Astrocyte (in vitro differentiated cells and primary cell): Measurements from ENCODE around the gene MBP. TPM values are rescaled to one million over a fixed set of nuclear protein-coding genes. Genes with fewer than 3 reads are reported as not detected.

Source experiments
- DNase-seq: peaks from one replicate; pipeline ENCODE4 v3.0.0-alpha.2; 2010; ENCODE audit warnings: low read depth
- FAIRE-seq: peaks from 2 replicates; lab custom pipeline; 2011; peaks lifted over from hg19 to GRCh38; lab: Jason Lieb, UNC
- H2AFZ ChIP-seq: 2 replicates; pipeline ENCODE4 v1.6.0; 2012; ENCODE audit warnings: low read depth, low read length, inconsistent platforms
- H3K27ac ChIP-seq: 2 replicates; pipeline ENCODE4 v1.5.1; 2011; ENCODE audit warnings: low read depth, low read length, inconsistent platforms
- H3K27me3 ChIP-seq: 2 replicates; pipeline ENCODE4 v1.6.0; 2011; ENCODE audit warnings: low read length, inconsistent platforms; ENCODE audit not compliant: insufficient read depth
- H3K36me3 ChIP-seq: 2 replicates; pipeline ENCODE4 v1.5.1; 2011; ENCODE audit warnings: low read length, inconsistent platforms; ENCODE audit not compliant: insufficient read depth
- H3K4me1 ChIP-seq: 2 replicates; pipeline ENCODE4 v1.5.1; 2011; ENCODE audit warnings: low read length, inconsistent platforms; ENCODE audit not compliant: insufficient read depth
- H3K4me2 ChIP-seq: 2 replicates; pipeline ENCODE4 v1.6.0; 2012; ENCODE audit warnings: low read length, inconsistent platforms
- H3K4me3 ChIP-seq: 2 replicates; pipeline ENCODE4 v1.5.1; 2011; ENCODE audit warnings: low read depth, mild to moderate bottlenecking, low read length, inconsistent platforms; ENCODE audit not compliant: insufficient read depth
- H3K79me2 ChIP-seq: 2 replicates; pipeline ENCODE4 v1.6.0; 2012; ENCODE audit warnings: mild to moderate bottlenecking, low read length, inconsistent platforms; ENCODE audit not compliant: insufficient read depth
- H3K9ac ChIP-seq: 2 replicates; pipeline ENCODE4 v1.6.0; 2012; ENCODE audit warnings: mild to moderate bottlenecking, low read length, inconsistent platforms
- H3K9me3 ChIP-seq: 2 replicates; pipeline ENCODE4 v1.5.1; 2012; ENCODE audit warnings: low read depth, mild to moderate bottlenecking, low read length, inconsistent platforms; ENCODE audit not compliant: insufficient read depth
- H4K20me1 ChIP-seq: 2 replicates; pipeline ENCODE4 v1.6.0; 2012; ENCODE audit warnings: low read length, inconsistent platforms; ENCODE audit not compliant: insufficient read depth
- H3K27ac Mint-ChIP-seq: one replicate; pipeline ENCODE4 v1.8.0; 2021; ENCODE audit warnings: mild to moderate bottlenecking, mixed read lengths; ENCODE audit not compliant: unreplicated experiment
- H3K27me3 Mint-ChIP-seq: one replicate; pipeline ENCODE4 v1.8.0; 2021; ENCODE audit warnings: low read depth, mixed read lengths; ENCODE audit not compliant: unreplicated experiment
- H3K36me3 Mint-ChIP-seq: one replicate; pipeline ENCODE4 v1.8.0; 2021; ENCODE audit warnings: low read depth, mixed read lengths; ENCODE audit not compliant: unreplicated experiment
- H3K4me1 Mint-ChIP-seq: one replicate; pipeline ENCODE4 v1.8.0; 2021; ENCODE audit warnings: low read depth, mixed read lengths; ENCODE audit not compliant: unreplicated experiment
- H3K4me3 Mint-ChIP-seq: one replicate; pipeline ENCODE4 v1.8.0; 2021; ENCODE audit warnings: mild to moderate bottlenecking, moderate library complexity, mixed read lengths; ENCODE audit not compliant: unreplicated experiment
- H3K9me3 Mint-ChIP-seq: one replicate; pipeline ENCODE4 v1.8.0; 2021; ENCODE audit warnings: mild to moderate bottlenecking, mixed read lengths; ENCODE audit not compliant: unreplicated experiment
- EZH2 ChIP-seq: IDR thresholded peaks from 2 replicates; pipeline ENCODE4 v1.6.1; 2012; ENCODE audit warnings: mild to moderate bottlenecking, low read length, inconsistent platforms; ENCODE audit not compliant: insufficient read depth
- total RNA-seq: library from RNA; stranded (reverse); gene quantifications from 2 replicates; pipeline ENCODE4 v1.2.1, GENCODE V29; 2021
- TF ChIP-seq, protein P1 (sequence below): IDR thresholded peaks from 2 replicates; pipeline ENCODE4 v1.5.1; 2011; ENCODE audit warnings: low read depth, mild to moderate bottlenecking, inconsistent platforms, low read length, moderate library complexity; ENCODE audit not compliant: insufficient read depth

MBP gene
- total RNA-seq, 1 donor from 2014 or later, result 11.4 TPM

GRCh38 chr18:77145364-77145901, 12.8 kb upstream of the MBP start:
- no peak overlapping the region for H3K27ac Mint-ChIP-seq

GRCh38 chr18:77144451-77145118, 12.0 kb upstream of the MBP start:
- H3K4me3 ChIP-seq, result no peak overlapping the region
- no peaks in the 10 kb centered on the region for H3K36me3 ChIP-seq
- FAIRE-seq (no peak), DNase-seq (no peak)
- H3K79me2 ChIP-seq, result no peaks in the 10 kb centered on the region
- Mint-ChIP-seq H3K36me3 (peaks cover 2% of the 10 kb centered on the region), H3K9me3 (peaks cover 18% of the 10 kb centered on the region), H3K27me3 (peaks cover 3% of the 10 kb centered on the region), H3K4me3 (no peak overlapping the region), H3K4me1 (peaks cover 6% of the 10 kb centered on the region), H3K27ac (no peak overlapping the region)
- no peak overlapping the region for H3K9ac ChIP-seq
- H3K27me3 ChIP-seq, result no peaks in the 10 kb centered on the region
- H3K9me3 ChIP-seq, result peaks cover 3% of the 10 kb centered on the region
- H3K4me1 ChIP-seq, result peaks cover 5% of the 10 kb centered on the region
- no peaks in the 10 kb centered on the region for H4K20me1 ChIP-seq
- TF ChIP-seq EZH2, result no peak
- TF ChIP-seq, protein P1, sequence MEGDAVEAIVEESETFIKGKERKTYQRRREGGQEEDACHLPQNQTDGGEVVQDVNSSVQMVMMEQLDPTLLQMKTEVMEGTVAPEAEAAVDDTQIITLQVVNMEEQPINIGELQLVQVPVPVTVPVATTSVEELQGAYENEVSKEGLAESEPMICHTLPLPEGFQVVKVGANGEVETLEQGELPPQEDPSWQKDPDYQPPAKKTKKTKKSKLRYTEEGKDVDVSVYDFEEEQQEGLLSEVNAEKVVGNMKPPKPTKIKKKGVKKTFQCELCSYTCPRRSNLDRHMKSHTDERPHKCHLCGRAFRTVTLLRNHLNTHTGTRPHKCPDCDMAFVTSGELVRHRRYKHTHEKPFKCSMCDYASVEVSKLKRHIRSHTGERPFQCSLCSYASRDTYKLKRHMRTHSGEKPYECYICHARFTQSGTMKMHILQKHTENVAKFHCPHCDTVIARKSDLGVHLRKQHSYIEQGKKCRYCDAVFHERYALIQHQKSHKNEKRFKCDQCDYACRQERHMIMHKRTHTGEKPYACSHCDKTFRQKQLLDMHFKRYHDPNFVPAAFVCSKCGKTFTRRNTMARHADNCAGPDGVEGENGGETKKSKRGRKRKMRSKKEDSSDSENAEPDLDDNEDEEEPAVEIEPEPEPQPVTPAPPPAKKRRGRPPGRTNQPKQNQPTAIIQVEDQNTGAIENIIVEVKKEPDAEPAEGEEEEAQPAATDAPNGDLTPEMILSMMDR, result no peak
- H3K4me2 ChIP-seq, result no peak overlapping the region
- no peak overlapping the region for H2AFZ ChIP-seq
- no peak overlapping the region for H3K27ac ChIP-seq

More at GRCh38 chr18:77145364-77145901, 12.8 kb upstream of the MBP start:
- no peak for FAIRE-seq
- H3K27me3 Mint-ChIP-seq, result no peaks in the 10 kb centered on the region
- H3K27me3 ChIP-seq, result no peaks in the 10 kb centered on the region
- no peaks in the 10 kb centered on the region for H4K20me1 ChIP-seq
- peaks cover 5% of the 10 kb centered on the region for H3K4me1 ChIP-seq
- H3K4me3 ChIP-seq, result no peak overlapping the region
- no peak overlapping the region for H3K4me3 Mint-ChIP-seq
- H3K9me3 ChIP-seq, result peaks cover 3% of the 10 kb centered on the region
- H3K9me3 Mint-ChIP-seq, result peaks cover 18% of the 10 kb centered on the region
- peaks cover 6% of the 10 kb centered on the region for H3K4me1 Mint-ChIP-seq
- TF ChIP-seq, protein P1, result no peak
- no peak for TF ChIP-seq EZH2
- no peaks in the 10 kb centered on the region for H3K79me2 ChIP-seq
- no peak overlapping the region for H2AFZ ChIP-seq
- H3K4me2 ChIP-seq, result no peak overlapping the region
- no peak for DNase-seq
- H3K27ac ChIP-seq, result no peak overlapping the region
- H3K36me3 ChIP-seq, result no peaks in the 10 kb centered on the region
- no peak overlapping the region for H3K9ac ChIP-seq
- peaks cover 2% of the 10 kb centered on the region for H3K36me3 Mint-ChIP-seq

DNA sequence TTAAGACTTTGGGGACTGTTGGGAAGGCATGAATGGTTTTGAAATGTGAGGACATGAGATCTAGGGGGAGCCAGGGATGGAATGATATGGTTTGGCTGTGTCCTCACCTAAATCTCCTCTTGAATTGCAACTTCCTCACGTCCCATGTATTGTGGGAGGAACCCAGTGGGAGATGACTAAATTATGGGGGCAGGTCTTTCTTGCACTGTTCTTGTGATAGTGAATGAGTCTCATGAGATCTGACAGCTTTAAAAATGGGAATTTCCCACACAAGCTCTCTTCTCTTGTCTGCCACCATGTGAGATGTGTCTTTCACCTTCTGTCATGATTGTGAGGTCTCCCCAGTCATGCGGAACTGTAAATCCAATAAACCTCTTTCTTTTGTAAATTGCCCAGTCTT, 11.5 kb upstream of the MBP start:
- Histone ChIP-seq H2AFZ (no peak overlapping the region), H3K27me3 (no peaks in the 10 kb centered on the region), H3K4me3 (no peak overlapping the region), H3K9me3 (peaks cover 3% of the 10 kb centered on the region), H3K27ac (no peak overlapping the region), H3K4me1 (peaks cover 5% of the 10 kb centered on the region), H3K36me3 (no peaks in the 10 kb centered on the region), H3K9ac (no peak overlapping the region), H4K20me1 (no peaks in the 10 kb centered on the region), H3K4me2 (no peak overlapping the region), H3K79me2 (no peaks in the 10 kb centered on the region)
- no peak overlapping the region for H3K27ac Mint-ChIP-seq
- H3K36me3 Mint-ChIP-seq, result peaks cover 2% of the 10 kb centered on the region
- DNase-seq (no peak), FAIRE-seq (no peak)
- peaks cover 6% of the 10 kb centered on the region for H3K4me1 Mint-ChIP-seq
- no peak overlapping the region for H3K4me3 Mint-ChIP-seq
- H3K27me3 Mint-ChIP-seq, result peaks cover 4% of the 10 kb centered on the region
- TF ChIP-seq, protein P1, result no peak
- TF ChIP-seq EZH2, result no peak
- peaks cover 18% of the 10 kb centered on the region for H3K9me3 Mint-ChIP-seq
